Testis (tissue), 2 donors: ENCODE measurements around the gene FAM83C.

ENCODE experiments used
- POLR2A ChIP-seq: fragments of 450-650 bp; IDR thresholded peaks from one replicate; pipeline ENCODE4 v1.6.1; 2017; ENCODE audit warnings: antibody characterized with exemption, mild to moderate bottlenecking, moderate library complexity
- TF ChIP-seq, protein P1 (sequence below), 3 experiments: fragments of 450-650 bp in 2 of 3; fragments of 200-600 bp in 1 of 3; sonication (generic) in 1 of 3; IDR thresholded peaks; one replicate each; pipeline ENCODE4 v1.5.1; 2016 to 2019; ENCODE audit warnings: antibody characterized with exemption in 3 of 3, mild to moderate bottlenecking in 2 of 3, moderate library complexity in 1 of 3

DNA sequence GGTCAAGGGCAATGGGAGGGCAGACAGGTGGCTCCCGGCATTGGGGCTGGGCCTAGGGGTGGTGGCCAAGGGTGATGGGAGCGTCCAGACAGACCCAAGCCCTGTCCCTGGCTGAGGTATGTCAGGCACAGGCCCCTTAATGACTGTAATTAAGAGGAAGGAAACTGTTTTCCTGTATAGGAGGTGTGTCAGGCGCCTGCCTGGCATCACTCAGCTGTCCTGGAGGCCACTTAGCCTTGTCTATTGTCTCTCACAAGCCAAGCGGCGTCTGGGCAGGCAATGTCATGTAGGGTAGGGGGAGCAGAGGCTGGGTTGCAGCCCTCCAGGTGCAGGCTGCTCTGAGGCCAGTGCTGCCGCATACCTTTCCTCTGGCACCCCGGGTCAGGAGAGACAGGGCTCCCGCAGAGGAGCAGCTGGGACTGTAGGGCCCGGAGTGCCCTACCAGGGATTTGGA is 3.9 kb upstream of the FAM83C start:
- TF ChIP-seq, protein P1, sequence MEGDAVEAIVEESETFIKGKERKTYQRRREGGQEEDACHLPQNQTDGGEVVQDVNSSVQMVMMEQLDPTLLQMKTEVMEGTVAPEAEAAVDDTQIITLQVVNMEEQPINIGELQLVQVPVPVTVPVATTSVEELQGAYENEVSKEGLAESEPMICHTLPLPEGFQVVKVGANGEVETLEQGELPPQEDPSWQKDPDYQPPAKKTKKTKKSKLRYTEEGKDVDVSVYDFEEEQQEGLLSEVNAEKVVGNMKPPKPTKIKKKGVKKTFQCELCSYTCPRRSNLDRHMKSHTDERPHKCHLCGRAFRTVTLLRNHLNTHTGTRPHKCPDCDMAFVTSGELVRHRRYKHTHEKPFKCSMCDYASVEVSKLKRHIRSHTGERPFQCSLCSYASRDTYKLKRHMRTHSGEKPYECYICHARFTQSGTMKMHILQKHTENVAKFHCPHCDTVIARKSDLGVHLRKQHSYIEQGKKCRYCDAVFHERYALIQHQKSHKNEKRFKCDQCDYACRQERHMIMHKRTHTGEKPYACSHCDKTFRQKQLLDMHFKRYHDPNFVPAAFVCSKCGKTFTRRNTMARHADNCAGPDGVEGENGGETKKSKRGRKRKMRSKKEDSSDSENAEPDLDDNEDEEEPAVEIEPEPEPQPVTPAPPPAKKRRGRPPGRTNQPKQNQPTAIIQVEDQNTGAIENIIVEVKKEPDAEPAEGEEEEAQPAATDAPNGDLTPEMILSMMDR (IDR thresholded peaks at IDR 0.05), result no peak
- no peak for TF ChIP-seq POLR2A
